SW480 (cell line): Measurements from ENCODE around the gene CA5A.
"Not testable (repeated sequence)": the region's sequence is repeated elsewhere in the genome, so short reads cannot be mapped to it uniquely, and the experiment has no call there.

Source experiments
- DNase-seq: peaks from one replicate; pipeline ENCODE4 v3.0.0-alpha.2; 2016; ENCODE audit warnings: low spot score

Gene CA5A

DNA sequence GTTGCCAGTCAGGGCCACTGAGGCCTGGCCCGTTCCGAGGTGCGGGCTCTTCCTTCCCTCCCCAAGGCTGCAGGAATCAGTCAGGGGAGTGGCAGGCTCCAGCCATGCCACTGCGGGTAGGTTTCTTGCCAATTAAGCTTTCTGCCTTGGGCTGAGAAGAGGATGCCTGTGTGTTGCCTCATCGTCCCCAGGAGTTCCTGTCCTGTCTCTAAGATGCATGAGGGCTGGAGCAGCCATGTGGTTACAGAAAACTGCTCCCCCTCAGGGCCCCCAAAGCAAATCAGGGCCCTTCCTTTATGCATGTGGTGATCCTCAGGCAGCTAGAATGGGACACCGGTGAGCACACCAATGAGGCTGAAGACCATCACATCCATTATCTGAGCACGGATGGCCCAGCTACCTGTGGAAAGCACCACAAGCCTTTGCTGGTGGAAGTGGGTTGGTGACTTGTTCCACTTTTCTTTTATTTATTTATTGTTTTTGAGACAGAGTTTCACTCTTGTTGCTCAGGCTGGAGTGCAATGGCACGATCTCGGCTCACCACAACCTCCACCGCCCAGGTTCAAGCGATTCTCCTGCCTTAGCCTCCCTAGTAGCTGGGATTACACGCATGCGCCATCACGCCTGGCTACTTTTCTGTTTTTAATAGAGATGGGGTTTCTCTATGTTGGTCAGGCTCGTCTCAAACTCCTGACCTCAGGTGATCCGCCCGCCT lies 40.0 kb downstream of the CA5A start:
- not testable (repeated sequence) for DNase-seq

DNA sequence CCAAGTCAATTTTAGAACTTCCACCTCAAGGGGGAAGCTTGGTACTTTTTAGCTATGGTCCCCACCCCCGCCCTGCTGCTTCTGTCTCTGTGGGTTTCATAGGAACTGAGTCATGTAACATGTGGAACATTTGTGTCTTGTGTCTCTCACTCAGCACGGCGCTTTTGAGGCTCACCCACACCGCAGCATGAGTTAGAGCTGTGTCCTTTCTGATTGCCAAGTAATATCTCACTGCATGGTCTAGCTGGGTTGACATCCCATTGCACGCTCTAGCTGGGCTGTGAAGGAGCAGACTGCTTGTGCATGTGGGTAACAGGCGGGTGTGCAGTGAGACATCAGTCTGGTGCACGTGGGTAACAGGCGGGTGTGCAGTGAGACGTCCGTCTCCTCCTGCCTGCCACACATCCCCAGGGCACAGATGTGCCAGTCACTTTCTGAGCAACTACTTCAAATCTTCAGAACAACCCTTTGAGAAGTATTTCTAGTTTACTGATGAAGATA lies 40.6 kb downstream of the CA5A start:
- DNase-seq, result no peak

DNA sequence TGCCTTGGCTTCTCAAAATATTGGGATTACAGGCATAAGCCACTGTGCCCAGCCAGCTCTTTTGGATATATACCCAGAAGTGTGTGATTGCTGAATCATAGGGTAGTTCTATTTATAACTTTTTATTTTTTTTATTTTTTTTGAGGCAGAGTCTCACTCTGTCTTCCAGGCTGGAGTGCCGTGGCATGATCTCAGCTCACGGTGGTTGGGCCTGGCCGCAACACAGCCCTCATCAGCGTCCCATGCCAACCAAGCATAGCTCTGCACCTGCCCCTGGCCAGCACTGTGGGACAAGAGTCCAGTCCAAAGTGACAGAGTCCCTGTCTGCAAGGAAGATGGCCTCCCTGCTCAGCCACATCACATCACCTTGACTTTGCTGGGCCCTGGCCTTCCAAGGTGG lies 42.3 kb downstream of the CA5A start:
- DNase-seq, result not testable (repeated sequence)

DNA sequence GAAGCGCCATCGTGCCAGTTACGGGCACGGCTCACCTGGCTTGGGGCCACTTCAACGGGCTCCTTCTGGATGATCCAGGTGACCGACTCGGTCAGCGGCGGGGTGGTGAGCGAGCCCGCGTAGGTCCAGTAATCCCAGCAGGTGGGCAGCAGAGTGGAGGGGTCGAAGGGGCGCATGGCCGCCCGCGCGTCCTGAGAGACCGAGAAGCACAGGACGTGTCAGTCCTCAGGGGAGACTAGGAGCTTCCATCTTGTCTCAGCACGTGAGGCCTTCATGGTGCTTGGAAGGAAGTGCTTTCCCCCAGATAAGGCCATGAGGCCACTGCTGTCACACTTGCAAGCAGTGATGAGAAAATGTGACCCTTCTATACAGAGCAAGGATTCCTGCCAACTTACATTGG lies 44.6 kb downstream of the CA5A start:
- no peak for DNase-seq

DNA sequence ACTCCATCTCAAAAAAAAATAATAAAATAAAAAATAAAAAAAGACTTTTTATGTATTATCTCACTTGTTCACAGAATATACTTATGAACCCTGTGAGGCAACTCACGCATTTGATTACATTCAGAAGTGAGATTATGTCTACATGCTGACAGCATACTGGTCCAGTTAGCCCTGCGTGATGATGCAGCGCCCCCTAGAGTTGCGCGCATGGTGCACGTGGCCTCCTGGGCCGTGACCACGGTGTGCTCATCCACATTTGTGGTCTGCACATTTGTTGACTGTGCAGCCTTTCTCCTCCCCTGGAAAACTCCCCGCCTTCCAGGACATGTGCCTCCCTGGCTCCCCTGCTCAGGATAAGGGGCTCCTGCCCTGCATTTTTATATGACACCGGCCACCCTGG lies 46.6 kb downstream of the CA5A start:
- DNase-seq, result not testable (repeated sequence)

DNA sequence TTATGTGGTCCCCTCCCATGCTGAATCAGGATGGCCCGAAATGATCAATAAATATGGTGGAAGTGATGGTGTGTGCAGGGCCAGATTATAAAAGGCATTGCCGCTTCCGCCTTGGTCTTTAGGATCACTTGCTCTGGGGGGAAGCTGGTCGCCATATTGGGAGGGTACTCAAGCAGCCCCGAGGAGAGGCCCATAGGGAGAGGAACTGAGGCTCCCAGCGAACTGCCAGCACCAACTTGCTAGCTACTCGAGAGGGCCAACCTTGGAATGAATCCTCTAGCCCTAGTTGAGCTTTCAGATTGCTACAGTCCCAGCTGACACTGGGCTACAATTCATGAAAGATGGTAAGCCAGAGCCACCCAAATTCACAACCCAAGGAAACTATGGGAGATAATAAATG lies 48.0 kb downstream of the CA5A start:
- not testable (repeated sequence) for DNase-seq

DNA sequence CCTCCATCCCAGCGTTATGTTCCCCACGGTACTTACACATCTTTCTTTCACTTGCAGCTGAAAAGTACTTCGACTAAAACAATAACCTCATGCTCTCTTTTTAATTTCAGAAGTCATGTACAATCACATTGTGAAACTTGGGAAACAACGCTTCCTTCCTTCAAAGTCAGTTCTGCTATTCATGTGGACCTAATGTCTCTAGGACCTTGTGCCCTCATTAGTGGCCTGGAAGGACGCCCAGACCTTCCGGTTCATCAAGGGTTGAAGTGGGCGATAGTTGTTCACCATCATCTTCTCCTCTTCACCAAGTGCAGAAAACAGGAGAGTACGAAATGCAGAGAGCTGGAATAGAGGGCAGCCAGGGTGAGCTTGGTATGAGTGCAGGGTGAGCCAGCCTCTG lies 48.4 kb downstream of the CA5A start:
- not testable (repeated sequence) for DNase-seq

DNA sequence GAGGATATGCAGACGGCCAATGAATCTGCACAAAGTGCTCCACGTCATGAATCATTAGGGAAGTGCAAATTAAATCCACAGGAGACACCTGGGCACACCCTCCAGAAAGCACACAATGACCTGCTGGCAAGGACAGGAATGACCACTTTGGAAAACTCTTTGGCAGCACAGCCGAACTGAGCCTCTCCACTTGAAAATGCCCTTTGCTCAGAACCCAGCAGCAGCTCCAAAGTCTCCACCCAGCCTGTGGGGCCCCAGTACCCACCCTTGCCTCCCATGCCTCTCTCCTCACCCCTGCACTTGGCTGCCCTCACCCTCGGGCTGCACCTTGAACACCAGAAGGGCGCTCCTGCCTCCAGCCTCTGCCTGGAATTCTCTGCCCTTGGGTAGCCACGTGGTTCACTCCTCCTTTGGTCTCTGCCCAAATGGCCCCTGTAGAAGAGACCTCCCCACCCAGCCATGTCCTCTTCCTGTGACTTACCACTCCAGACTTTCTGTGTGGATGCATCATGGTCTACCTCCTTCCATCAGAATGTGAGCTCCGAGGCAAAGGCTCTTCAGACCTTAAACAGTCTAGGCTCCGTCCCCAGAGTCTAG lies 50.9 kb downstream of the CA5A start:
- DNase-seq, result not testable (repeated sequence)

DNA sequence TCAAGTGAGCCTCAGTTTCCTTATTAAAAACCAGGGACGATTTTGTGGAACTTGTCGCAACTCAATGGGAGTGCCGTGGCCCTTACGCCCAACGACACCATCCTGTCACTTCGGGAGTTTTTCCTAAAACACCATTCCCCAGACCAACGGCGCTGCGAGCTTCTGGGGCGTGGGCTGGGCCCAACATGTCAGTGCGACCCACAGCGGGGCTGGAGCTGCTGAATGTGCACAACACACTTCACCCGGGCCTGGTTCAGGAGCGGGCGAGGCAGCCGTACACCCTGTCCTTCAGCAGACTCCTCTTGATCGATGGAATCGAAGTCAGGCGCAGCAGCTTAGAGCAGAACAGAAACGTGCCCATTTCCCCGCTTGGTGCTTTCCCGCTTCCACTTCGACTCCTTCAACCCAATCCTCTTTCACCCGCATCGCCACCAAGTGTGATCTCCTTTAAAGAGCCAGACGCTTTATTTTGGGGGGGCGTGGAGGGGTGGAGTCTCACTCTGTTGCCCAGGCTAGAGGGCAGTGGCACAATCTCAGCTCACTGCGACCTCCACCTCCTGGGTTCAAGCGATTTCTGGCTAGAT lies 53.8 kb downstream of the CA5A start:
- DNase-seq, result no peak

DNA sequence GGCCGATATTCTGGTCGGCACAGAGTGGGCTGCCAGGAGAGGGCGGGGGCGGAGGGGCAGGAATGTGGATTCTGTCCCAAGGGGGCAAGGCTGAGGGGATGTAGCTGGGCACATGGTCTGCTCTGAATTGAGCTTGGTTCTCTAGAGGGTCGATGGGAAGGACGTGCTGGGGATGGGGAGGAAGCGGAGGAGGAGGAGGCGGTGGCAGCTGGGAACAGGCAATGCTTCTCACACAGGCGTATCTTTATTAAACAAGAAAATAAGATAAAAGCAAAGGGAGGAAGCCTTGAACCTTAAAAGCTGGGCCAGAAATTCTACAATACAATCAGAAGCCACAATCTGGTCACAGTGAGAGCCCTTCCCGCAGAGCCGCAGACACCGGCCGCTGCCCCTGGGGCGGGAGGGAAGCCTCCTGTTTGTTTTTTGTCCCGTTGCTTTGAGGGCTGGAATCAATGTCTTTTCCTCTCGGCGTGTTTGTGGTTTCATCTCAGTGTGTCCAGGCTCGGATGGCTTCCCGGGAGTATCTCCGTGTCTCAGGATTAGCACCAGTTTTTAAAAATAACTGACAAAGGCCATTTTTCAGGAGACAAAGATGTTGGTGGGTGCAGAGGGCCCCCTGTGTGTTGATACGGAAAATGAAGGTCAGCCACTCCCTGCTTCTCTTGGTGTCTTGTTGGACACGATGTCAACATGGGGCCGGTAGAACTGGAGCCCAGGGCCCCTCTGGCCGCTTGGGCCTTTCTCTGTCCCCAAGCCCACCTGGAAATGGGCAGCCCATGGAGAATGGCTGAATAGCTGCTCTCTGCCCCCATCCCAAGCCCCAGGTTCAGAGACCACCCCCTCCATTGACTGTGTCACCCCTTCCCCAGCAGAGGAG lies 54.8 kb downstream of the CA5A start:
- no peak for DNase-seq

DNA sequence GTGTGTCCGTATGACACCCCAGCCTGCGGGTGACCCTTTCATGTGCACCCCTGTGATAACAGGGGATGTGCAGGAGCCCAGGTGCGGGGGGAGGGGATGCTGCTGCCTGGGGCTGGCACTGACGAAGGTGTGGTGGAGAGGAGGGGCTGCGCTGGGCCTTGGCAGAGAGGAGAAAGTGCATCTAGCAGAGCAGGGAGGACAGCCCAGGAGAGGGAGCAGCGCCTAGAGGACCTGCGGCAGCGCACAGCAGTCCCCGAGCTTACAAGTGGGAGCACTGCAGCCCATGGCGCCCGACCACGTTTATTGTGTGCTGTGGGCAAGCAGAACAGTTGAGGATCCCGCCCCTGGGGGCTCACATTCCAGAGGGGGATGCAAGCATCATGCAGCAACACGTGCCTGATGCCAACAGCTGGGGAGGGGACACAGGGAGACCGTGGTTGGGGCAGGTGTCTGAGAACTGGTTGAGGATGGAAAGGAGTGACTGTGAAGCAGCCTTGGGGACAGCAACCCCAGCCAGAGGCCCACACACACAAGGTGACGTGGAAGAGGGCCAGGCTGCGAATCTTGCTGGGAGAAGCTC lies 56.1 kb downstream of the CA5A start:
- DNase-seq, result no peak

DNA sequence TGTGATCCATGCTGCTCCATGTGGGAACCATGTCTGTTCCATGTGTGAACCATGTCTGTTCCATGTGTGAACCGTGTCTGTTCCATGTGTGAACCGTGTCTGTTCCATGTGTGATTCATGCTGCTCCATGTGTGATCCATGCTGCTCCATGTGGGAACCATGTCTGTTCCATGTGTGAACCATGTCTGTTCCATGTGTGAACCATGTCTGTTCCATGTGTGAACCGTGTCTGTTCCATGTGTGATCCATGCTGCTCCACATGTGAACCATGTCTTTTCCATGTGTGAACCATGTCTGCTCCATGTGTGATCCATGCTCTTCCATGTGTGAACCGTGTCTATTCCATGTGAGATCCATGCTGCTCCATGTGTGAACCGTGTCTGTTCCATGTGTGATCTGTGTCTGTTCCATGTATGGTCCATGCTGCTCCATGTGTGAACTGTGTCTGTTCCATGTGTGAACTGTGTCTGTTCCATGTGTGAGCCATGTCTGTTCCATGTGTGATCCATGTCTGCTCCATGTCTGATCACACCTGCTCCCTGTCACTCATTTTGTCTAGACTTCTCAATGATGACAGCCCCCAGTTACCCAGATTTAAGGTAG lies 56.8 kb downstream of the CA5A start:
- not testable (repeated sequence) for DNase-seq

DNA sequence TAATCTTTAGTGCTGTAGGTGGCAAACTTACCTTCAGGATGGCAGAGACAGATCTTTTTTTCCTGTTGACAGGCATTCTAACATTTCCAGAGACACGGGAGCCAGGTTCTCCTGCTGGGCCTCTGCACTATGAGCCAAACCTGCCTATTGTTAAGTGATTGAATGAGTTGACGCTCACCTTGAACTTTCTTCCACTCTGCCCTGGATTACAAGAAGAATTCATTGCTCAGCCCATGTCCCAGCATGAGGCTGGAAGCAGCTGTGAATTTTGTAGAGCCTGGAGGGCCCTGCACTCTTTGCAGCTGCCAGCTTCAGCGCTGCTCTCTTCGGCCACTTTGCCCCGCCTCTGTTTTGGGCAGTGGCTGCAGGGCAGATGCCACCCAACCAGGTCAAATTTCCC lies 57.6 kb downstream of the CA5A start:
- no peak for DNase-seq

DNA sequence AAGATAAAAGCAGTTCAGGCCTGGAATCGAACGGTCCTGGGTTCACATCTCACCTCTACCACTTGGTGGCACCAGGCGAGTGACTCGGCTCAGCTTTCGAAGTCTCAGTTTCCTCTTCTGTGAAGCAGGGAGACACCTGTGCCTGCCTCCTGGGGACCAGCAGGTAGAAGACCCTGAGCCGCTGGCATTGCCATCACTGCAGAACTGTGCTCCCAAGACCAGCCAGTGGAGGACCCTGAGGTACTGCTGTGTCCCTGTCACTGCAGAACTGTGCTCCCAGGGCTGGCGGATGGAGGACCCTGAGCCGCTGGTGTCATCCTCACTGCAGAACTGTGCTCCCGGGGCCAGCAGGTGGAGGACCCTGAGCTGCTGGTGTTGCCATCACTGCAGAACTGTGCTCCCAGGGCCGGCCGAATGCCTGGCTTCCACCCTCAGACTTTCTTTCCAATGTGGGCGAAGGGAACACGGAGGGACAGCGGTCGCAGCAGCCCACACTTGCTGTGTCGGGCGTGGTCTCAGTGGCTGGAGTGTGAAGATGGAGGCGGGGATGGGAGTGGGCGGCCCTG lies 58.3 kb downstream of the CA5A start:
- DNase-seq, result no peak

DNA sequence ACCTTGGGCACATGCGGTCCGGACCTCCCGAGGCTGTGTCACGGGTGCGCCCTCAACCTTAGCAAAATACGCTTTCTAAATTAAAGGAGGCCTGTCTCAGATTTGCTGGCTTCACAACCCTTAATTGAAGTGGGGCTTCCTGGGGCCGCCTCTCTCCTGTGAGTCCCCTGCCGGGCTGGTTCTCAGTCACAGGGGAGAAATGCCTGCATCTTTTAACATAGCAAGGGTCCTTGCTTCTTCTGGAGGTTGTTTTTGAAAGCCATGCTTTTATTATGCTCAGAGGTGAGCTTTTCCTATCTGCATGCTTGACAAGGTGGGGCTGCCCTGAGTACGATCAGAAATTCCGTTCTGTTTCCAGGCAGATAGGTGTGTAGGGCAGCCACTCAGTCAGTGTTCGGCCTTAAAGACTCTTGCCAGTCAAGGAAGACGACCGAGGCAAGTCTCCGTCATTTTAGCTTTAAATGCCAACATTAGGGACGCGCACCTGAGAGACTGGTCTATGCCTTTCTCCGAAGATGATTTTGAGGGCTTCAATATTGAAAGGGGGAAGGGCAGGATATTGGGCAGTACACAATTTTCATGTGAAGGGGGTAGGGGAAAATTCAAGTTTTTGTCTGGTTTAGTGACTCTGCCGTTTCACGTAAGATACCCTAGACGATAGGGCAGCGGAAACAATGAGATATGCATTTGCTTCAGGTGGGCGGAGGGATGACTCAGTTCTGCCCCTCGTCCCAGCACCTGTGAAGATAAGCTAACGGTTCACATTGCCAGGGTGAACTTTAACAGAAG lies 61.5 kb downstream of the CA5A start:
- no peak for DNase-seq

DNA sequence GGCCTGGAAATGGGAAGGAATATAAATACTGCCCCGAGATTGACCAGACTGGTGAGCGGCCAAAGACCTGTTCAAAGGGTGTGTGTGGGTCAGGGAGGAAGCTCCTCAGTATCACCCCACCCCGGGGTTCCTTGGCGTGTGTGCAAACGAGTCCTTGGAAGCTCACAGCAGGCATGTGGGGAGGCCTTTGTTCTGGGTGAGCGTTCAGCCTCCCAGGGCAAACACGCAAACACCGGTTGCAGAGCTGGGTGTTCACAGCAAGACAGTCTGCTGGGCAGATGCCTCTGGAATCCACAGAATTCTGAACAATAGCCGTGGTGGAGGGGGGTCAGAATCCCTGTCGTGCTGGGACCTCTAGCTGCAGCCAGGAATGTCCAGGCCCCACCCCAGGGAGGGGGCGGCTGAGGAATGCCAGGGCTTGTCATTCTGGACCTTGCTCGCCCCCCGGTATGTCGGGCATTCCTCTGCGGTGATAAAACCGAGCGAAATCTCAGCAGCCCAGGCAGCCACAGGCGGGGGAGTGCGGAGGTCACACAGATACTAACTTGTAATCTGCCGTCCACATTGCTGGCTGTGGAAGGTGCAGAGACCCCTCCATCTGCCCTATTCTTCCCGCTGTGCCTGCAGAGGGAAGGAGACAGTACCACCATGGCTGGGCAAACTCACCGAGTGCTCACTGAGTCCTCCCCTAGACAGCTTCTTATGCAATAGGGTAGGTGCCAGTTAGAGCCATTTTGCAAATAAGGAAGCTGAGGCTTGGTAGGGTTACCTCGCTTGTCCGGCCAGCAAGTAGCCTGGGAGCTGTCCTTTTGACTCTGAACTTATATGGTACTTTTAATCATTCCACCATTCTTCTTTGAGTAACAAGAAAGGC lies 65.7 kb downstream of the CA5A start:
- DNase-seq, result peak; percentile 91

DNA sequence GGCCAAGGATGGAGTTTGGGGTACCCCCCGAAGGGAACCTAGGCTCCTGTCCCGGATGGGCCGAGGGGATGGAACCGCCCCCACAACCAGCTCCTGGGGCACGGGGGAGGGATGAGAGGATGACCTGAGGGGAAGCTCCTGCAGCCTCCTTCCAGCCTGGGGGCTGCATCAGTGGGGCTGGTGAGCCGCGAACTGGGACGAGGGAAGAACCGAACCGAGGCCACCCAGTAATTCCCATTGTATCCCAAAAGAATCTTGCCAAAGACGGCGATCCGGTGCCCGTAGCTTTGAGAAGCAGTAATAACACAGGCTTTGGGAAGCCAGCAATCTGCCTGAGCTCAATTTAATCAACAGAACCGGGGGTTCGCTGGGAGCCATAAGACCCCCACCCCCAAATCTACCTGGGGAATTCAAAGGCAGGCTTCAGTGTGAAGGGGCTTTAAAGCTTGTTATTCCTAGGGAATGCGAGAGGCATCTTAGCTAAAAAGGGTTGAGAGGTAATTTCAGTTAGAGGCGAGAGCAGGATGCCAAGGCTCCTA lies 66.4 kb downstream of the CA5A start:
- not testable (repeated sequence) for DNase-seq

DNA sequence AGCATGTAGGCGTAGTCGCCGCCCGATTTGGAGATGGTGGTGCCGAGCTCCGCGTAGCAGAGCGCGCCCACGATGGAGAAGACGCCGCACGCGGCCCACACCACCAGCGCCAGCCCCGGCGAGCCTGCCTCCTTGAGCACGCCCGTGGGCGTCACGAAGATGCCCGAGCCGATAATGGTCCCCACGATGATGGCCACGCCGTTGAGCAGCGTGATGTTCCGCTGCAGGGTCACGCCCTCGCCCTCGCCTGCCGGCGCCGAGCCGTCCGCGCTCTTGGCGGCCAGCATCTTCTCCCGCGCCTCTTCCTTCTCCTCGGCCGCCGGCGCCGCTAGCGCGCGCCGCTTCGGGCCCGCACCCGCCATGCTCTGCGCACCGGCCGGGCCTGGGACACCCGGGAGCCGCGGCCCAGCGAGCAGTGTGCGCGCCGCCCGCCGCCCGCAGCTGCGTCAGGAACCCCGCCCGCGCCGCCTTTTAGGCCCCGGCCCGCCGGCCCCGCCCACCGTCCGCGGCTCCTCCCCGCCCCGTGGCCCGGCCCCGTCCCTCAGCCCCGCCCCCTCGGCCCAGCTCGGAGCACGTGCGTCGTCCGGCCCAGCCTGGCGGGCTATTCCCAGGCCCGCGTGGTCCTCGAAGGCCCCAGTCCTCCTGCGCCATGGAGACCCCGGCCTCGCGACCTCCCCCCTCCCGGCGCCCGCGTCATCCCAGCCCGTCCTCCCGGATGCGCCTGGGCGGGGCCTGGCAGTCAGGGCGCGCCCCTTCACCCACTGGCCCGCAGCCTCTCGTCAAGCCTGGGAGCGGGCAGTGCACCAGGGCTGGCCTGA lies 67.1 kb downstream of the CA5A start, which contains the start of gene SLC7A5:
Gene SLC7A5 (minus strand): TSS at position 447 of the 818 bp plus-strand sequence. CDS start 85 bp downstream, at position 362.
- DNase-seq, result peak; percentile 83
